ENCODE measurements around the gene DGCR8.

- TF ChIP-seq CTCF (IDR thresholded peaks at IDR 0.05) (no peak), POLR2A (IDR thresholded peaks at IDR 0.05) (no peak)
Observed at GRCh38 chr22:20110359-20110985, 30.4 kb downstream of the DGCR8 start.

All from esophagus squamous epithelium (tissue), 4 donors.